AG10803 (cell line): Measurements from ENCODE around the gene UBXN10.
A peak's percentile ranks its signal among the peaks of the same experiment; 100 is the strongest.

Source experiments
- DNase-seq: peaks from one replicate; pipeline ENCODE4 v3.0.0; 2010; ENCODE audit warnings: low read depth
- H3K4me3 ChIP-seq: 2 replicates; pipeline ENCODE4 v1.5.1; 2011; ENCODE audit warnings: mild to moderate bottlenecking, low read length, control low read depth
- TF ChIP-seq, protein P1 (sequence below): conservative IDR thresholded peaks from 2 replicates; pipeline ENCODE4 v1.5.1; 2011; ENCODE audit warnings: mild to moderate bottlenecking, low read length, control low read depth, inconsistent platforms

UBXN10 gene

DNA sequence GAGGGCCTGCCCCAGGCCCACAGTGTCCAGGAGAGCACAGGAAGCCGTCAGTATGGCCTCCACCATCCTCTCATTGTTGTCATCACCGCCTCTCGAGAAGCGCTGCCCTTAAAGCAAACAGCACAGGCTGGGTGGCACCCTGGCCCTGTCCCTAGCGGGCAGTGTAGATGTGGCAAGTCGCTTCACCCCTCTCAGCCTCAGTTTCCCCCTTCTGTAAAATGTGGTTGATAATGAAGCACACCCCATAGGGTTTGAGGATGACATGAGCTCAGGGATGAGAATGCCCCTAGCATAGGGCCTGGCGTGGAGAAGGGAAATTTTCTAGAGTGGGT, 33.3 kb upstream of the UBXN10 start:
- no peak overlapping the region for H3K4me3 ChIP-seq
- TF ChIP-seq, protein P1, sequence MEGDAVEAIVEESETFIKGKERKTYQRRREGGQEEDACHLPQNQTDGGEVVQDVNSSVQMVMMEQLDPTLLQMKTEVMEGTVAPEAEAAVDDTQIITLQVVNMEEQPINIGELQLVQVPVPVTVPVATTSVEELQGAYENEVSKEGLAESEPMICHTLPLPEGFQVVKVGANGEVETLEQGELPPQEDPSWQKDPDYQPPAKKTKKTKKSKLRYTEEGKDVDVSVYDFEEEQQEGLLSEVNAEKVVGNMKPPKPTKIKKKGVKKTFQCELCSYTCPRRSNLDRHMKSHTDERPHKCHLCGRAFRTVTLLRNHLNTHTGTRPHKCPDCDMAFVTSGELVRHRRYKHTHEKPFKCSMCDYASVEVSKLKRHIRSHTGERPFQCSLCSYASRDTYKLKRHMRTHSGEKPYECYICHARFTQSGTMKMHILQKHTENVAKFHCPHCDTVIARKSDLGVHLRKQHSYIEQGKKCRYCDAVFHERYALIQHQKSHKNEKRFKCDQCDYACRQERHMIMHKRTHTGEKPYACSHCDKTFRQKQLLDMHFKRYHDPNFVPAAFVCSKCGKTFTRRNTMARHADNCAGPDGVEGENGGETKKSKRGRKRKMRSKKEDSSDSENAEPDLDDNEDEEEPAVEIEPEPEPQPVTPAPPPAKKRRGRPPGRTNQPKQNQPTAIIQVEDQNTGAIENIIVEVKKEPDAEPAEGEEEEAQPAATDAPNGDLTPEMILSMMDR, result no peak
- no peak for DNase-seq

DNA sequence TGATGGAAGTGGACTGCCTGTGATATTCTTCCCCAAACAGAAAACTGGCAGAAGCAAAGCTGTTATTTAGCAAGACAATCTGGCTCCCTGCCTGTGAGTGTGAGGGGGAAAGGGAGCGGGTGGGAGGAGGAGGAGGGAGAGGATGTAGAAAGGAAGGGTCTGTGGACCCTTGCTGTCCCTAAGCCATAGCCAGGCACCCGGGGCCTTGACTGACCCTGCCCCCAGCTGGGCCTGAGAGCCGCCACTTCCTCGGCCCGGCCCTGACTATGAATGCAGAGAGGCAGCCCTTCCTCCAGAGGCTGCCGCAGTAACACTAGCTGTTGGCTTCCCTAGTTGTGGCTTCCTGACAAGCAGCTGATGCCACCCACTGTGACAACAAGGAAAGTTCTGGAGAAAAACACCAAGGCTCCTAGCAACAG, 32.9 kb upstream of the UBXN10 start:
- TF ChIP-seq, protein P1, result no peak
- peak; percentile 63 for DNase-seq
- H3K4me3 ChIP-seq, result no peak overlapping the region

DNA sequence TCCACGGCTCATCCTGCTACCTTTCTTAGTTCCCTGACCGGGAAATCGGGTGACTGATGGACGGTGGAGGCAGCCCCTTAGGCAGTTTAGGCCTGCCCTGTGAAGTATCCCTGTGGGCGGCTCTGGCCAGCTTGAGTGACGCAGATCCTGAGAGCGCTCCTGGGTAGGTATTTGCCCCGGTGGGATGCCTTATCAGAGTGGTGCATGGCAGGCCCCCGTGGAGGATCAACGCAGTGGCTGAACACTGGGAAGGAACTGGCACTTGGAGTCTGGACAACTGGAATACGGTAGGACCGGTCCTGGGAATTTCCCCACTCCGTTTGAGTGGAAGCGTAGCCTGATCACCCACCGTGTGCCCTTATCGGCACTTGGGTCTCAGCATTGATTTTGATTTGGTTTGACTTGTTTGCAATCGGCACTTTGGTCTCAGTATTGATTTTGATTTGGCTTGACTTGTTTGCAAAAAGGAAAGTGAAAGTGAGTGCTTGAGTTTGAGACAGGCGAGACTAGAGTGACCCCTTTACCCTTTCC, 31.5 kb upstream of the UBXN10 start:
- TF ChIP-seq, protein P1, result no peak
- no peak for DNase-seq
- H3K4me3 ChIP-seq, result no peak overlapping the region

DNA sequence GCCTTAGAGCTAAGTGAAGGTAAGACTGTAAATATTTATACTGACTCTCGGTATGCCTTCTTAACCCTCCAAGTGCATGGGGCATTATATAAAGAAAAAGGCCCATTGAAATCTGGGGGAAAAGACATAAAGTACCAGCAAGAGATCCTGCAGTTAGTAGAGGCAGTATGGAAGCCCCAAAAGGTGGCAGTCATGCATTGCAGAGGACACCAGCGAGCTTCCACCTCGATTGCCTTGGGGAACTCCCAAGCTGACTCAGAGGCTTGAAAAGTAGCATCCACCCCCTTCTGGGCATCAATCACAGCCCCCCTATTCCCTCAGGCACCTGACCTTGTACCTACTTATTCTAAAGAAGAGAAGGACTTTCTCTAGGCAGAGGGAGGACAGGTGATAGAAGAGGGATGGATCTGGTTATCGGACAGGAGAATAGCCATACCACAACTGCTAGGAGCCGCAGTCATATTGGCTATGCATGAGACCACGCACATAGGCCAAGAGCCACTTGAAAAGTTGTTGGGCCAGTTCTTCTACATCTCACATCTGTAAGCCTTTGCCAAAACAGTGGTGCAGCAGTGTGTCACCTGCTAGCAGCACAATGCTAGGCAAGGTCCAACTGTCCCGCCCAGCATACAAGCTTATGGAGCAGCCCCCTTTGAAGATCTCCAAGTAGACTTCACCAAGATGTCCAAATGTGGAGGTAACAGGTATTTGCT, 27.4 kb upstream of the UBXN10 start:
- TF ChIP-seq, protein P1, result no peak
- no peak overlapping the region for H3K4me3 ChIP-seq
- no peak for DNase-seq

DNA sequence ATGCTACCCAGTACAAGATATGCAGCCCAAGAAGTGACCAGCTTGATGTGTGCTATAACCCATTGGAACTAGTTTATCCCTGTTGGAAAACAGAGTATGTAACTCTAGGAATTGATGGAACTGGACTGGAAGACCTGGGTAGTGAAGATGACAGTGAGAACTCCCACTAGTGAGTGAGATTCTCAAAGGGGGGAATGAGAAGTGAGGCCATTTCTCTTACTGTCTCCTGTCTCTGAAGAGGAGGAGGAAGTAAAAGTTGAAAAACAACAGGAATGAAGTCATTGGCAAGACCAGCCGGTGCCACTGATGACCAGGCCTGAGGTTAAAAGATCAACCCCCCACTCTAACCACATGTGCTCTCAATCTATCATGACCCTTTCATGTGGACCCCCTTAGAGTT, 25.9 kb upstream of the UBXN10 start:
- TF ChIP-seq, protein P1, result no peak
- no peak for DNase-seq
- H3K4me3 ChIP-seq, result no peak overlapping the region

DNA sequence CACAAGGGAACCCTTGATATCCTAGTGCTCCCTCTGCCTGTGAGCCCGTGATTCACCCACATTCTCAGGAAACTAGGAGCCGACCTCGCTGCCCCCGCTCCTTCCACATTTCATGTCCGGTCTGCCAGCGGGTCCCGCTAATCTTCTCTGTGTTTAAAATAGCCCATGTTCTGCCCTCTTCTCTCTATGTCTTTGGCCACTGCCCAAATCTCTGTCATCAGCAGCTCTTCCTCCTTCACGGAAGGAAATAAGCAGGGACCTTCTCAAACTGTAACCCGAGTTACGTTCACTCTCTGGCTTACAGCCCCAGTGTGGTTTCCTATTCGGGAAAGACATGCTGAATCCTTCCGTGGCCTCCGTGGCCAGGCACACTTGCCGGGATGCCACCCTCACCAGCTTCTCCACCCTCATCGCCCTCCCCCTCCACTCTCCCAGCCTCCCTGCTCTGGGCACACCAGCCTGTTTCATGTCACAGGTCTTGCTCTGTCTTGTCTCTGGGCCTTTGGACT, 21.1 kb upstream of the UBXN10 start:
- DNase-seq, result no peak
- no peak overlapping the region for H3K4me3 ChIP-seq
- TF ChIP-seq, protein P1, result no peak

DNA sequence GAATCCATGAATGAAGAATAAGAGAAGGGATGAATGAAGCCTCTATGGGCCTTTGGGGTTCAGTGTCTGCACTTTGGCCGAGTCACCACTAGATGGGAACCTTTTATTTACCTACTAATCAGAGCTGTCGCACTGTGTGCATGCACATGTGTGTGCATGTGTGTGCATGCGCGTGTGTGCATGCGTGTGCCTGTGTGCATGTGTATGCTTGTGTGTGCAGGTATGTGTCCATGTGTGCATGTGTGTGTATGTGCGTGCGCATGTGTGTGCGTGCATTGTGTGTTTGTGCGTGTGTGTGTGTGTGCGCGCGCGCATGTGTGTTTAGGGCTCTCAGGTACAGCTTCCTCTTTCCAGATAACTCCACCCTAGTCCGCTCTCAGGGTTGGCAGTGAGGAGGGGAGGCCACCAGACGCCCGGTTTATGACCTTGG, 20.4 kb upstream of the UBXN10 start:
- no peak overlapping the region for H3K4me3 ChIP-seq
- no peak for DNase-seq
- TF ChIP-seq, protein P1, result peak; percentile 33; the same call in 1 of the 2 replicates
